Measurements from ENCODE around the gene TUBGCP3. TPM values are rescaled to one million over a fixed set of nuclear protein-coding genes. Genes with fewer than 3 reads are reported as not detected.

The TUBGCP3 gene
- total RNA-seq, 4 donors from 2014 or later = 18.4 to 39.4 (median 27.4) TPM

GRCh38 chr13:112447761-112448603 lies 140.0 kb downstream of the TUBGCP3 start:
- no peak for ATAC-seq (ENCODE audit: low FRiP score)
- DNase-seq (ENCODE audit: low spot score) = no peak
- TF ChIP-seq, protein P1, sequence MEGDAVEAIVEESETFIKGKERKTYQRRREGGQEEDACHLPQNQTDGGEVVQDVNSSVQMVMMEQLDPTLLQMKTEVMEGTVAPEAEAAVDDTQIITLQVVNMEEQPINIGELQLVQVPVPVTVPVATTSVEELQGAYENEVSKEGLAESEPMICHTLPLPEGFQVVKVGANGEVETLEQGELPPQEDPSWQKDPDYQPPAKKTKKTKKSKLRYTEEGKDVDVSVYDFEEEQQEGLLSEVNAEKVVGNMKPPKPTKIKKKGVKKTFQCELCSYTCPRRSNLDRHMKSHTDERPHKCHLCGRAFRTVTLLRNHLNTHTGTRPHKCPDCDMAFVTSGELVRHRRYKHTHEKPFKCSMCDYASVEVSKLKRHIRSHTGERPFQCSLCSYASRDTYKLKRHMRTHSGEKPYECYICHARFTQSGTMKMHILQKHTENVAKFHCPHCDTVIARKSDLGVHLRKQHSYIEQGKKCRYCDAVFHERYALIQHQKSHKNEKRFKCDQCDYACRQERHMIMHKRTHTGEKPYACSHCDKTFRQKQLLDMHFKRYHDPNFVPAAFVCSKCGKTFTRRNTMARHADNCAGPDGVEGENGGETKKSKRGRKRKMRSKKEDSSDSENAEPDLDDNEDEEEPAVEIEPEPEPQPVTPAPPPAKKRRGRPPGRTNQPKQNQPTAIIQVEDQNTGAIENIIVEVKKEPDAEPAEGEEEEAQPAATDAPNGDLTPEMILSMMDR (IDR thresholded peaks at IDR 0.05) = no peak

GRCh38 chr13:112447306-112447705 lies 140.6 kb downstream of the TUBGCP3 start:
- no peak for ATAC-seq (ENCODE audit: low FRiP score)
- TF ChIP-seq, protein P1 (IDR thresholded peaks at IDR 0.05) = no peak
- no peak for DNase-seq (ENCODE audit: low spot score)

- ATAC-seq (ENCODE audit: low FRiP score) (no peak), DNase-seq (ENCODE audit: low spot score) (no peak)
These were observed 141.1 kb downstream of the TUBGCP3 start for GRCh38 chr13:112446867-112447266.

GRCh38 chr13:112446347-112446861 lies 141.5 kb downstream of the TUBGCP3 start:
- ATAC-seq (ENCODE audit: low FRiP score) (no peak), DNase-seq (ENCODE audit: low spot score) (no peak)
- TF ChIP-seq, protein P1 (IDR thresholded peaks at IDR 0.05) = no peak

More at GRCh38 chr13:112446867-112447266, 141.1 kb downstream of the TUBGCP3 start:
- TF ChIP-seq, protein P1 (IDR thresholded peaks at IDR 0.05) = no peak

DNA sequence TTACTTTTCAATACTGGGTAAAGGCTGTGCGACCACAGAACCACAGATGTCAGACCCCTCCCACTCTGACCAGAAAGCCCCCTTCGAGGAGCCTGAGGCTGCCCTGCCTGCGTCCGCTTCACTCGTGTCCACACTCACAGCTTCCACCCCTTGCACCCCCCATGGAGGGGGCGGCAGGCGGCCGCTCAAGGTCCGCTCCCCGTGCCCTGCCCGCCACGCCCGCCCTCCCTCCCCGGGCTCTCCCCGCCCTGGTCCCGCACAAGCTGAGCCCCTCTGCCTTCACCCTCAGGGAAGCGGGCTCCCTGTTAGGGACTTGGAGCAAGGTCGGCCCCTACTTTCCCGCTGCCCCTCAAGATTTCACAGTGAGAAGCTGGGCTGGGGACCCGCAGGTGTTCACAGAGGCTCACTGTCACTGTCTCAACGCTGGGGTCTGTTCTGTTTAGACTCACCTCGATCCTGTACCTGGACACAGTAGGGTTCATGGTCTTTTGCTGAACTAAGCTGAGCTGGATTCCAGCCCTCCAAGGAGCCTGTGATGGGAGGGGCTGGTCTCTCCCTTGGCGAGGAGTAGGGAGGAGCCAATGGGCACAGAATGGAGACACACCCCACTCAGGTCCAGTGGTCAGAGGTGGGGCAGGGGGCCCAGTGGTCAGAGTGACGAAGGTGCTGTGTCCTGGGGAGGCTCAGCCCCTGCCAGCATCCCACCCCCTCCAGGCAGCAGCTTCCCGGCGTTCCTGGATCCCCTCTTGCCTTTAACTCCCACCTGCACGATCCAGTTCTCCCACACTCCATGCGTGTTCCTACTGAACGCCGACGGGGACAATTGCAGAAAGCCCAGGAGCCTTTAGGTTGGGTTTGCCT lies 142.3 kb downstream of the TUBGCP3 start:
- ATAC-seq (ENCODE audit: low FRiP score) (no peak), DNase-seq (ENCODE audit: low spot score) (no peak)
- TF ChIP-seq, protein P1 (IDR thresholded peaks at IDR 0.05) = no peak

GRCh38 chr13:112444416-112445399 lies 143.2 kb downstream of the TUBGCP3 start:
- no peak for DNase-seq (ENCODE audit: low spot score)
- no peak for ATAC-seq (ENCODE audit: low FRiP score)
- TF ChIP-seq, protein P1 (IDR thresholded peaks at IDR 0.05) = no peak
